ENCODE results near the gene SPAG17. TPM values are rescaled to one million over a fixed set of nuclear protein-coding genes. Genes with fewer than 3 reads are reported as not detected.

Gene SPAG17
- total RNA-seq, 2 experiments from 2014 or later: not detected

GRCh38 chr1:118210723-118211110, 25.7 kb upstream of the SPAG17 start:
- no peak overlapping the region for H3K27ac Mint-ChIP-seq
- no peak for ATAC-seq (ENCODE audit: poor library complexity)
- ChIA-PET POLR2A (no interaction called here), CTCF (no interaction called here)
- no peaks in the 10 kb centered on the region for H3K9me3 Mint-ChIP-seq
- no peak overlapping the region for H3K4me3 ChIP-seq (ENCODE audit: low read length)
- TF ChIP-seq CTCF (IDR thresholded peaks at IDR 0.05): no peak
- H3K27me3 Mint-ChIP-seq: no peaks in the 10 kb centered on the region
- H3K27me3 ChIP-seq (ENCODE audit: control insufficient read depth in 1 of 2, insufficient read depth in 2 of 2, low read length in 2 of 2): no peaks in the 10 kb centered on the region
- no peaks in the 10 kb centered on the region for H3K4me1 ChIP-seq (ENCODE audit: insufficient read depth, low read length)
- no peak overlapping the region for H3K4me3 Mint-ChIP-seq
- H3K4me1 Mint-ChIP-seq (ENCODE audit: low read depth): no peaks in the 10 kb centered on the region
- no peak for DNase-seq
- no peaks in the 10 kb centered on the region for H3K36me3 ChIP-seq (ENCODE audit: insufficient read depth, low read length)
- H3K36me3 Mint-ChIP-seq (ENCODE audit: low read depth): no peaks in the 10 kb centered on the region
- H3K27ac ChIP-seq (ENCODE audit: low read depth in 1 of 2, low read length in 2 of 2): no peak overlapping the region
- no peaks in the 10 kb centered on the region for H3K9me3 ChIP-seq (ENCODE audit: control insufficient read depth in 1 of 2, insufficient read depth in 1 of 2, low read length in 2 of 2)
- intact Hi-C loops (cut with DNase I, micrococcal nuclease): no loop called here

GRCh38 chr1:118210051-118210722, 25.2 kb upstream of the SPAG17 start:
- Histone ChIP-seq H3K4me1 (ENCODE audit: insufficient read depth, low read length) (no peaks in the 10 kb centered on the region), H3K27me3 (ENCODE audit: control insufficient read depth in 1 of 2, insufficient read depth in 2 of 2, low read length in 2 of 2) (no peaks in the 10 kb centered on the region), H3K4me3 (ENCODE audit: low read length) (no peak overlapping the region), H3K36me3 (ENCODE audit: insufficient read depth, low read length) (no peaks in the 10 kb centered on the region), H3K27ac (ENCODE audit: low read depth in 1 of 2, low read length in 2 of 2) (no peak overlapping the region), H3K9me3 (ENCODE audit: control insufficient read depth in 1 of 2, insufficient read depth in 1 of 2, low read length in 2 of 2) (no peaks in the 10 kb centered on the region)
- DNase-seq (no peak), ATAC-seq (ENCODE audit: poor library complexity) (no peak)
- TF ChIP-seq CTCF (IDR thresholded peaks at IDR 0.05): no peak
- Mint-ChIP-seq H3K4me3 (no peak overlapping the region), H3K4me1 (ENCODE audit: low read depth) (no peaks in the 10 kb centered on the region), H3K9me3 (no peaks in the 10 kb centered on the region), H3K27me3 (no peaks in the 10 kb centered on the region), H3K27ac (no peak overlapping the region), H3K36me3 (ENCODE audit: low read depth) (no peaks in the 10 kb centered on the region)
- ChIA-PET POLR2A (no interaction called here), CTCF (no interaction called here)
- intact Hi-C loops (cut with DNase I, micrococcal nuclease): no loop called here

- POLR2A ChIA-PET: no interaction called here
- no peaks in the 10 kb centered on the region for H3K4me1 Mint-ChIP-seq (ENCODE audit: low read depth)
Measured at GRCh38 chr1:118209648-118210047, 24.6 kb upstream of the SPAG17 start.

More at GRCh38 chr1:118209648-118210047, 24.6 kb upstream of the SPAG17 start:
- DNase-seq: no peak
- Histone ChIP-seq H3K4me1 (ENCODE audit: insufficient read depth, low read length) (no peaks in the 10 kb centered on the region), H3K4me3 (ENCODE audit: low read length) (no peak overlapping the region), H3K27ac (ENCODE audit: low read depth in 1 of 2, low read length in 2 of 2) (no peak overlapping the region), H3K27me3 (ENCODE audit: control insufficient read depth in 1 of 2, insufficient read depth in 2 of 2, low read length in 2 of 2) (no peaks in the 10 kb centered on the region), H3K9me3 (ENCODE audit: control insufficient read depth in 1 of 2, insufficient read depth in 1 of 2, low read length in 2 of 2) (no peaks in the 10 kb centered on the region), H3K36me3 (ENCODE audit: insufficient read depth, low read length) (no peaks in the 10 kb centered on the region)
- Mint-ChIP-seq H3K27me3 (no peaks in the 10 kb centered on the region), H3K27ac (no peak overlapping the region), H3K36me3 (ENCODE audit: low read depth) (no peaks in the 10 kb centered on the region), H3K9me3 (no peaks in the 10 kb centered on the region), H3K4me3 (no peak overlapping the region)
- ATAC-seq (ENCODE audit: poor library complexity): no peak
- intact Hi-C loops (cut with DNase I, micrococcal nuclease): no loop called here
- CTCF ChIA-PET: no interaction called here
- TF ChIP-seq CTCF (IDR thresholded peaks at IDR 0.05): no peak

Measured in CD4-positive, alpha-beta T cell (primary cell).